Pancreas (tissue), 10 donors: ENCODE data around the gene KRT6A. TPM values are rescaled to one million over a fixed set of nuclear protein-coding genes. Genes with fewer than 3 reads are reported as not detected.

ENCODE experiments used
- ATAC-seq, 4 donors: fragments of 200-7000 bp; cut with Tn5 transposase; one replicate each; pipeline versions ENCODE4 v1.8.0 to v1.9.1; 2020; ENCODE audit warnings: mild to moderate bottlenecking in 4 of 4, moderate library complexity in 4 of 4
- DNase-seq, 6 donors: peaks; one replicate each; pipeline ENCODE4 v3.0.0-alpha.2; 2020
- FAIRE-seq: peaks from 2 replicates; lab custom pipeline; 2012; peaks lifted over from hg19 to GRCh38; lab: Jason Lieb, UNC
- H3K27ac ChIP-seq, 4 donors: fragments of 200-600 bp; sonication (generic); 1 replicate in 3 of 4; 2 replicates in 1 of 4; pipeline versions ENCODE4 v1.5.0 to v1.8.0; 2020
- H3K27me3 ChIP-seq, 4 donors: fragments of 200-600 bp; one replicate each; pipeline ENCODE4 v1.8.0; 2021
- H3K36me3 ChIP-seq, 3 donors: fragments of 200-600 bp; sonication (generic) in 1 of 3; one replicate each; pipeline versions ENCODE4 v1.5.0 to v1.8.0; 2020 to 2021
- H3K4me1 ChIP-seq, 3 donors: fragments of 200-600 bp; one replicate each; pipeline ENCODE4 v1.8.0; 2021
- H3K4me3 ChIP-seq, 4 donors: fragments of 200-600 bp; sonication (generic) in 2 of 4; one replicate each; pipeline versions ENCODE4 v1.5.0 to v1.8.0; 2020 to 2021
- H3K9me3 ChIP-seq, 4 donors: fragments of 200-600 bp; one replicate each; pipeline ENCODE4 v1.8.0; 2021
- WGBS, 2 donors: extraction: QIAGEN DNeasy Blood & Tissue Kit; methylation state at CpG; one replicate each; pipeline ENCODE4 v1.1.7; 2013; 5-methylcytosine and 5-hydroxymethylcytosine counted together
- intact Hi-C, 3 donors: fragments of 100-400 bp; cut with DNase I; formaldehyde crosslinking; loops; one replicate each; pipeline versions ENCODE4 v1.11.1 to v1.14.2; 2022
- polyA plus RNA-seq, 2 donors: library from polyadenylated mRNA; stranded (reverse); fragments of 200-250 nt; gene quantifications; one replicate each; pipeline ENCODE4 v1.2.3, GENCODE V29; 2013
- total RNA-seq, 6 donors: library from RNA; stranded (reverse); fragmentation: NEBNext Ultra II Directional in 4 of 6; extraction: Animal tissue kit (Norgen Biotek cat#: 25700) in 4 of 6; gene quantifications; one replicate each; pipeline versions ENCODE4 v1.2.1 to v1.2.4, GENCODE V29; 2021 to 2023
- TF ChIP-seq, protein P1 (sequence below), 4 donors: fragments of 200-600 bp; sonication (generic) in 3 of 4; IDR thresholded peaks; one replicate each; pipeline versions ENCODE4 v1.5.0 to v1.8.0; 2021; ENCODE audit warnings: antibody characterized with exemption in 4 of 4
- donor health status: healthy with polysubstance abuse.
- donor health status: DM: no; HTN: no; CAD: no; lungs with moderate emphysema.
- donor health status: DM: no; HTN: no; CAD: no.
- donor health status: control.
- donor health status: control.
- donor health status: Bipolar disorder and iron deficiency.
- donor health status: DM: yes; HTN: yes; CAD: no.
- donor health status: DM: no; HTN: no; CAD: no.
- donor health status: DM: no; HTN: no; CAD: no.
- donor health status: DM: yes; HTN: yes; CAD: no.

The KRT6A gene
- total and polyA plus RNA-seq, 8 donors = 0.15 to 2.2 (median 0.82) TPM; not detected in 5

DNA sequence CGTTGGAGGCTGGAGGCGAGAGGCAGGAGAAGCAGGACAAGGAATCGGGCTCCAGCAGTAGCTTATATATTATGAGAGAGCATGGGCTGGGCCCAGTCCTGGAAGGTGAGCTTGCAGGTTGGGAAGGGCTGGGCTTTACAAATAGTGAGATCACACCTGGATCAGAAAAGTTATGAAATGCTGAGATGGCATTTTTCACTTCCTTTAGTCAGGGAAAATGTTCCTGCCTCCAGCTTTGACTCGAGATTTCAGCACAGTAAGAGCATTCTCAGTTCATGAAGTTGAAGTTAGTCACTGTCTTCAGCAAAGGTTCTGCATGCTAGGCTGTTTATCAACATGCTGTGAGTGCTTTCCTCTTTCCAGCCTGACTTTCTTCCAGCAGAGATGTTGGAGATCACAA is 19.3 kb downstream of the KRT6A start, which contains the start of gene KRT6C:
KRT6C (minus strand) TSS at position 38 of the 400 bp plus-strand sequence. CDS start 68 bp downstream, outside the sequence.
- intact Hi-C loops = no loop called here
- FAIRE-seq (no peak), DNase-seq (no peak), ATAC-seq (peak in 3 of 4 donors; percentile 16 to 48 (median 42))
- Histone ChIP-seq H3K9me3 (no peaks in the 10 kb centered on the region), H3K27me3 (no peaks in the 10 kb centered on the region), H3K4me3 (no peak within 1 kb of the TSS), H3K36me3 (no peaks in the 10 kb centered on the region), H3K4me1 (no peaks in the 10 kb centered on the region), H3K27ac (no peak within 1 kb of the TSS)
- TF ChIP-seq, protein P1, sequence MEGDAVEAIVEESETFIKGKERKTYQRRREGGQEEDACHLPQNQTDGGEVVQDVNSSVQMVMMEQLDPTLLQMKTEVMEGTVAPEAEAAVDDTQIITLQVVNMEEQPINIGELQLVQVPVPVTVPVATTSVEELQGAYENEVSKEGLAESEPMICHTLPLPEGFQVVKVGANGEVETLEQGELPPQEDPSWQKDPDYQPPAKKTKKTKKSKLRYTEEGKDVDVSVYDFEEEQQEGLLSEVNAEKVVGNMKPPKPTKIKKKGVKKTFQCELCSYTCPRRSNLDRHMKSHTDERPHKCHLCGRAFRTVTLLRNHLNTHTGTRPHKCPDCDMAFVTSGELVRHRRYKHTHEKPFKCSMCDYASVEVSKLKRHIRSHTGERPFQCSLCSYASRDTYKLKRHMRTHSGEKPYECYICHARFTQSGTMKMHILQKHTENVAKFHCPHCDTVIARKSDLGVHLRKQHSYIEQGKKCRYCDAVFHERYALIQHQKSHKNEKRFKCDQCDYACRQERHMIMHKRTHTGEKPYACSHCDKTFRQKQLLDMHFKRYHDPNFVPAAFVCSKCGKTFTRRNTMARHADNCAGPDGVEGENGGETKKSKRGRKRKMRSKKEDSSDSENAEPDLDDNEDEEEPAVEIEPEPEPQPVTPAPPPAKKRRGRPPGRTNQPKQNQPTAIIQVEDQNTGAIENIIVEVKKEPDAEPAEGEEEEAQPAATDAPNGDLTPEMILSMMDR (IDR thresholded peaks at IDR 0.05) = no peak
- 68 to 78% methylated on average over 4 of the region's 4 CpGs for WGBS, 2 donors

DNA sequence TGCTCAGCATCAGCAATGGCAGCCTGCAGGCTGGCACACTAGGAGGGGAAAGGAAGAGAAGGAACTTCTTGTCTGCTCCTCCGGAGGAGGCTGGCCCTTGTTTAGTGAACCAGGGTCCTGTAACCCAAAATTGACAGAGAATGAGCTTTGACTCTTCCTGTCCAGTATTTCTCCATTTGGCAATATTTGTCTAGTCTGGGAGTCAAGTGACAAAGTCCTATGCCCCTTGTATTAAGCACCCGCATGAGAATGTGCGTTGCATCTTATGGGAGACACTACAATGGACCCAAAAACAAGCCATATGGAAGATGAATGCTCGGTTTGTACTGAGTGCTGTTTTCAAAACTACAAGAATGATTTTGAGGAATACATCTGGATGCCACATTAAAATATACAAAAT is 23.2 kb downstream of the KRT6A start:
- ATAC-seq (no peak), DNase-seq (no peak), FAIRE-seq (no peak)
- Histone ChIP-seq H3K27me3 (no peaks in the 10 kb centered on the region), H3K9me3 (no peaks in the 10 kb centered on the region), H3K27ac (no peak overlapping the region), H3K4me1 (no peaks in the 10 kb centered on the region), H3K4me3 (no peak overlapping the region), H3K36me3 (no peaks in the 10 kb centered on the region)
- WGBS, 2 donors = 58 to 65% methylated on average over 4 of the region's 4 CpGs
- TF ChIP-seq, protein P1 (IDR thresholded peaks at IDR 0.05) = no peak
- intact Hi-C loops = no loop called here

DNA sequence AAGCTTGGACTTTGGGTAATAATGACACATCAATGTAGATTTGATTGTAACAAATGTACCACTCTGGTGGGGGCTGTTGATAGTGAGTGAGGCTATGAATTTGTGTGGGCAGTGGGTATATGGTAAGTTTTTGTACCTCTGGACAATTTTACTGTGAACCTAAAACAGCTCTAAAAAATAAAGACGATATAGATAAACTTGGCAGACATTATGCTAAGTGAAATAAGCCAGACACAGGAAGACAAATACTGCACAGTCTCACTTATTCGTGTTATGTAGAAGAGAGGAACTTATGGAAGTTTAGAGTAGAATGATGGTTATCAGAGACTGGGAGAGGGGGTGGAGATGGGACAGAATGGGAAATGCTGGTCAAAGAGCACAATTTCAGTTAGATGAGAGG is 28.2 kb downstream of the KRT6A start:
- ATAC-seq = no peak
- Histone ChIP-seq H3K9me3 (no peaks in the 10 kb centered on the region), H3K36me3 (no peaks in the 10 kb centered on the region), H3K4me3 (no peak overlapping the region), H3K4me1 (no peaks in the 10 kb centered on the region), H3K27me3 (peaks cover 0 to 6% (median 0%) of the 10 kb centered on the region in 4 donors), H3K27ac (no peak overlapping the region)
- DNase-seq = no peak
- WGBS, 2 donors = 43 to 57% methylated on average over 2 of the region's 2 CpGs
- intact Hi-C loops = no loop called here
- TF ChIP-seq, protein P1 (IDR thresholded peaks at IDR 0.05) = no peak
- no peak for FAIRE-seq

DNA sequence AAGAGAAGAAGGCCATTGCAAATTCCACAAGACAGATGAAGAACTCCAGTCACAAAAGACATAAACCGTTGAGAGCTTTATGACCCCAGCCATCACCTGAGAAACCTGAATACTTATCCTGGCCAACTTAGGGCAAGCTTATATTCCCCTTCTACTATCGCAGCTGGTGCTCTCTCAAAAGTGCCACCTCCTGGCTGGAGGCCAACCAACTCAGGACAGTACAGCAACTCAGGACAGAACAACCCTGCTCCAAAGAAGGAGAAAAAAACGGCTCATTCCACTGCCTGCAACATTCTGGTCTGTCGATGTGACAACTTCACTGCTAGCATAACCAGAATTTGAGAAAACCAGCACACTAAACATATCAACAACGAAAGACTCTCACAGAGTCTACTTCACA is 31.4 kb downstream of the KRT6A start:
- TF ChIP-seq, protein P1 (IDR thresholded peaks at IDR 0.05) = no peak
- no peak for FAIRE-seq
- intact Hi-C loops = no loop called here
- Histone ChIP-seq H3K27ac (no peak overlapping the region), H3K36me3 (no peaks in the 10 kb centered on the region), H3K27me3 (peaks cover 0 to 6% (median 0%) of the 10 kb centered on the region in 4 donors), H3K4me3 (no peak overlapping the region), H3K4me1 (no peaks in the 10 kb centered on the region), H3K9me3 (no peaks in the 10 kb centered on the region)
- peak in 1 of 6 donors; percentile 30 for DNase-seq
- ATAC-seq = no peak
- WGBS, 2 donors = 41 to 46% methylated on average over 5 of the region's 5 CpGs

DNA sequence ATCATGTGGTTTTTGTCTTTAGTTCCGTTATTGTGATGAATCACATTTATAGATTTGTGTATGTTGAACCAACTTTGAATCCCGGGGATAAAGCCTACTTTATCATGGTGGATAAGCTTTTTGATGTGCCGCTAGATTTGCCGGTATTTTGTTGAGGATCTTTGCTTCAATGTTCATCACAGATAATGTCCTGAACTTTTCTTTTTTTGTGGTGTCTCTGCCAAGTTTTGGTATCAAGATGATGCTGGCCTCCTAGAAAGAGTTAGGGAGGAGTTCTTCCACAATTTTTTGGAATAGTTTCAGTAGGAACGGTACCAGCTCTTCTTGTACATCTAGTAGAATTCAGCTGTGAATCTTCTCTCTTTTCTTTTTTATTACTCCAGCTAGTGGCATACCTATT is 34.2 kb downstream of the KRT6A start:
- Histone ChIP-seq H3K27ac (no peak overlapping the region), H3K4me3 (no peak overlapping the region), H3K36me3 (no peaks in the 10 kb centered on the region), H3K27me3 (peaks cover 0 to 6% (median 0%) of the 10 kb centered on the region in 4 donors), H3K9me3 (no peaks in the 10 kb centered on the region), H3K4me1 (no peaks in the 10 kb centered on the region)
- no peak for ATAC-seq
- TF ChIP-seq, protein P1 (IDR thresholded peaks at IDR 0.05) = no peak
- DNase-seq = no peak
- intact Hi-C loops = no loop called here
- no peak for FAIRE-seq
- 82% methylated on average over 5 of the region's 5 CpGs for WGBS, 2 donors
